Endothelial cell of umbilical vein (primary cell): Measurements from ENCODE around the gene CAMKMT. TPM values are rescaled to one million over a fixed set of nuclear protein-coding genes. Genes with fewer than 3 reads are reported as not detected.

ENCODE experiments used
- BruUV-seq: library from RNA; stranded (reverse); fragments of 400-500 nt; replicated peaks from 2 replicates; lab custom pipeline; 2021; lab: Mats Ljungman, UMichigan
- CTCF ChIA-PET: fragments of 300-600, 350-600 bp; sonication (Branson Sonifier 250); formaldehyde crosslinking; loops from one replicate; lab custom pipeline; 2021; ENCODE audit warnings: antibody characterized with exemption, inconsistent platforms; lab: Charles Lee
- POLR2A ChIA-PET: fragments of 300-600, 350-600 bp; sonication (Branson Sonifier 250); formaldehyde crosslinking; loops from one replicate; lab custom pipeline; 2021; ENCODE audit warnings: antibody characterized with exemption, inconsistent platforms; lab: Charles Lee
- DNase-seq: peaks from one replicate; pipeline ENCODE4 v3.0.0-alpha.2; 2011; ENCODE audit warnings: low read depth, low spot score
- FAIRE-seq: peaks from 2 replicates; lab custom pipeline; 2011; peaks lifted over from hg19 to GRCh38; lab: Jason Lieb, UNC
- H2AFZ ChIP-seq: 2 replicates; pipeline ENCODE4 v1.6.0; 2012; ENCODE audit warnings: low read depth, low read length, control low read depth, inconsistent platforms
- H3K27ac ChIP-seq: 2 replicates; pipeline ENCODE4 v1.5.1; 2011; ENCODE audit warnings: low read depth, mild to moderate bottlenecking, control low read depth, low read length, moderate library complexity; ENCODE audit not compliant: insufficient read depth
- H3K27me3 ChIP-seq, 2 experiments: 2 replicates each; pipeline versions ENCODE4 v1.6.0 to v1.6.1; 2011; ENCODE audit warnings: low read length in 2 of 2, mixed read lengths in 1 of 2; ENCODE audit not compliant: control insufficient read depth in 2 of 2, insufficient read depth in 2 of 2
- H3K36me3 ChIP-seq, 2 experiments: 2 replicates in 1 of 2; 3 replicates in 1 of 2; pipeline ENCODE4 v1.5.1; 2011; ENCODE audit warnings: low read length in 2 of 2, mild to moderate bottlenecking in 1 of 2, moderate library complexity in 1 of 2; ENCODE audit not compliant: control insufficient read depth in 2 of 2, insufficient read depth in 2 of 2; ENCODE audit errors: extremely low read depth in 1 of 2
- H3K4me1 ChIP-seq: 3 replicates; pipeline ENCODE4 v1.5.1; 2011; ENCODE audit warnings: mild to moderate bottlenecking, low read length; ENCODE audit not compliant: control insufficient read depth, insufficient read depth; ENCODE audit errors: extremely low read depth
- H3K4me2 ChIP-seq: 2 replicates; pipeline ENCODE4 v1.6.1; 2011; ENCODE audit warnings: low read length, control low read depth, mixed read lengths; ENCODE audit not compliant: insufficient read depth
- H3K4me3 ChIP-seq, 3 experiments: fragments of 200-600 bp in 1 of 3; sonication (generic), shearing (Covaris generic) in 1 of 3; replicated peaks in 1 of 3; 2 replicates each; pipeline ENCODE4 v1.5.1; 2011 to 2016; ENCODE audit warnings: control low read depth in 3 of 3, low read length in 3 of 3, mild to moderate bottlenecking in 2 of 3, inconsistent platforms in 1 of 3, low read depth in 1 of 3, moderate library complexity in 1 of 3; ENCODE audit not compliant: insufficient read depth in 1 of 3
- H3K79me2 ChIP-seq: 2 replicates; pipeline ENCODE4 v1.6.0; 2012; ENCODE audit warnings: low read length, inconsistent platforms; ENCODE audit not compliant: control insufficient read depth, insufficient read depth
- H3K9ac ChIP-seq: replicated peaks from 2 replicates; pipeline ENCODE3; 2011; ENCODE audit warnings: low read length, control low read depth; ENCODE audit not compliant: insufficient read depth; ENCODE audit errors: extremely low read depth
- H3K9me1 ChIP-seq: replicated peaks from 3 replicates; pipeline ENCODE4 v1.6.0; 2011; ENCODE audit warnings: mild to moderate bottlenecking, low read length; ENCODE audit not compliant: control insufficient read depth, insufficient read depth; ENCODE audit errors: extremely low read depth
- H3K9me3 ChIP-seq: replicated peaks from 2 replicates; pipeline ENCODE4 v1.5.1; 2012; ENCODE audit warnings: low read length, inconsistent platforms; ENCODE audit not compliant: control insufficient read depth, insufficient read depth
- H4K20me1 ChIP-seq: replicated peaks from 2 replicates; pipeline ENCODE3; 2011; ENCODE audit warnings: mild to moderate bottlenecking, low read length; ENCODE audit not compliant: control insufficient read depth, insufficient read depth; ENCODE audit errors: extremely low read depth
- CTCF ChIP-seq, 2 donors: IDR thresholded peaks; 1 replicate in 1 of 2; 2 replicates in 1 of 2; pipeline ENCODE4 v1.5.1; 2011; ENCODE audit warnings: low read length in 2 of 2, mild to moderate bottlenecking in 2 of 2, moderate library complexity in 2 of 2, control low read depth in 1 of 2, inconsistent platforms in 1 of 2, low read depth in 1 of 2; ENCODE audit not compliant: insufficient read depth in 1 of 2; ENCODE audit errors: extremely low read depth in 1 of 2
- EZH2 ChIP-seq: IDR thresholded peaks from 2 replicates; pipeline ENCODE4 v1.6.1; 2012; ENCODE audit warnings: borderline replicate concordance, low read depth, mild to moderate bottlenecking, moderate library complexity, low read length, inconsistent platforms; ENCODE audit not compliant: severe bottlenecking
- FOS ChIP-seq: IDR thresholded peaks from 2 replicates; pipeline ENCODE4 v1.6.1; 2011; ENCODE audit warnings: mild to moderate bottlenecking, low read length, moderate library complexity, borderline replicate concordance; ENCODE audit not compliant: insufficient read depth
- GATA2 ChIP-seq: IDR thresholded peaks from 2 replicates; pipeline ENCODE4 v1.7.0; 2011; ENCODE audit warnings: low read depth, mild to moderate bottlenecking, moderate library complexity, mixed read lengths, low read length; ENCODE audit not compliant: insufficient read length, insufficient read depth
- JUN ChIP-seq: IDR thresholded peaks from 2 replicates; pipeline ENCODE4 v1.6.1; 2011; ENCODE audit warnings: borderline replicate concordance, low read depth; ENCODE audit not compliant: insufficient read length, insufficient read depth
- MAX ChIP-seq: IDR thresholded peaks from 2 replicates; pipeline ENCODE4 v1.6.1; 2011; ENCODE audit not compliant: insufficient read depth, insufficient read length
- MYC ChIP-seq: IDR thresholded peaks from one replicate; pipeline ENCODE4 v1.6.1; 2011; ENCODE audit warnings: mild to moderate bottlenecking, low read depth, low read length
- POLR2A ChIP-seq: IDR thresholded peaks from 2 replicates; pipeline ENCODE4 v1.6.1; 2012; ENCODE audit warnings: low read depth, mild to moderate bottlenecking, control low read depth, low read length
- POLR2AphosphoS5 ChIP-seq: IDR thresholded peaks from 2 replicates; pipeline ENCODE4 v1.6.1; 2012; ENCODE audit warnings: low read depth, mild to moderate bottlenecking, control low read depth, low read length, moderate library complexity; ENCODE audit not compliant: insufficient read depth
- dilution Hi-C: fragments of 300-500 bp; cut with MboI; formaldehyde crosslinking; loops from one replicate; pipeline ENCODE4 v1.15.0; 2019; ENCODE audit warnings: low sequenced_read_pairs; ENCODE audit not compliant: extremely low pct_ligation_motif_present
- intact Hi-C: fragments of 100-400 bp; cut with micrococcal nuclease; formaldehyde crosslinking; loops from one replicate; pipeline ENCODE4 v1.10.0; 2022
- polyA plus RNA-seq, 4 experiments: library from polyadenylated mRNA; depleted of rRNA in 3 of 4; stranded (reverse) in 3 of 4; unstranded in 1 of 4; fragments of >200 nt; gene quantifications; 2 replicates each; pipeline versions ENCODE4 v1.2.1 to v1.2.3, GENCODE V29; 2011 to 2012; ENCODE audit warnings: missing spikeins in 1 of 4
- total RNA-seq: library from RNA; stranded (reverse); gene quantifications from 2 replicates; pipeline ENCODE4 v1.2.3, GENCODE V29; 2021

The CAMKMT gene
- total and polyA plus RNA-seq, 2 donors (not counting 3 experiments of a cell fraction or from before 2014, with no cell fraction given): 4.1 to 10.7 TPM

GRCh38 chr2:44524347-44524926, 162.7 kb downstream of the CAMKMT start:
- Histone ChIP-seq H3K27me3 (no peaks in the 10 kb centered on the region), H3K4me2 (no peak overlapping the region), H4K20me1 (no peaks in the 10 kb centered on the region), H3K9me3 (no peaks in the 10 kb centered on the region), H3K79me2 (no peaks in the 10 kb centered on the region), H3K9ac (no peak overlapping the region), H2AFZ (no peak overlapping the region), H3K27ac (no peak overlapping the region), H3K4me1 (no peaks in the 10 kb centered on the region), H3K4me3 (no peak overlapping the region), H3K9me1 (no peaks in the 10 kb centered on the region), H3K36me3 (no peaks in the 10 kb centered on the region)
- DNase-seq (no peak), FAIRE-seq (no peak)
- BruUV-seq: no TSS peak
- dilution Hi-C loops: no loop called here
- TF ChIP-seq JUN: no peak
- no peak for TF ChIP-seq EZH2
- intact Hi-C loops: no loop called here
- ChIA-PET CTCF (interaction anchor here (0.9 to 2.6 kb wide), 5 partner anchors 9 to 132 kb away, joined by 3 to 7 read pairs (median 4); no protein-coding TSS in a partner anchor), POLR2A (no interaction called here)

GRCh38 chr2:44526352-44526751, 164.6 kb downstream of the CAMKMT start:
- ChIA-PET POLR2A (no interaction called here), CTCF (interaction anchor here (2.6 kb wide), 1 partner anchor 11 kb away, joined by 7 read pairs; no protein-coding TSS in a partner anchor)
- H3K79me2 ChIP-seq: no peaks in the 10 kb centered on the region
- no peak overlapping the region for H3K4me3 ChIP-seq
- DNase-seq (no peak), FAIRE-seq (no peak)
- no peaks in the 10 kb centered on the region for H3K9me1 ChIP-seq
- TF ChIP-seq GATA2 (no peak), MYC (no peak), MAX (no peak), CTCF (IDR thresholded peaks at IDR 0.05; ENCODE audit: extremely low read depth in 1 of 2, insufficient read depth in 1 of 2, low read depth in 1 of 2, low read length in 2 of 2) (no peak), EZH2 (no peak), POLR2A (no peak), FOS (no peak), JUN (no peak), POLR2AphosphoS5 (no peak)
- no peak overlapping the region for H3K4me2 ChIP-seq
- dilution Hi-C loops (no loop called here), intact Hi-C loops (no loop called here)
- BruUV-seq: no TSS peak
- H3K27ac ChIP-seq: no peak overlapping the region
- no peak overlapping the region for H3K9ac ChIP-seq
- H4K20me1 ChIP-seq: no peaks in the 10 kb centered on the region
- no peaks in the 10 kb centered on the region for H3K36me3 ChIP-seq
- no peaks in the 10 kb centered on the region for H3K27me3 ChIP-seq
- no peak overlapping the region for H2AFZ ChIP-seq
- H3K9me3 ChIP-seq: no peaks in the 10 kb centered on the region
- H3K4me1 ChIP-seq: no peaks in the 10 kb centered on the region
